Endothelial cell of umbilical vein (primary cell): ENCODE measurements around the gene EDEM1. TPM values are rescaled to one million over a fixed set of nuclear protein-coding genes. Genes with fewer than 3 reads are reported as not detected.

Experiments
- BruUV-seq: library from RNA; stranded (reverse); fragments of 400-500 nt; replicated peaks from 2 replicates; lab custom pipeline; 2021; lab: Mats Ljungman, UMichigan
- CTCF ChIA-PET: fragments of 300-600, 350-600 bp; sonication (Branson Sonifier 250); formaldehyde crosslinking; loops from one replicate; lab custom pipeline; 2021; ENCODE audit warnings: antibody characterized with exemption, inconsistent platforms; lab: Charles Lee
- POLR2A ChIA-PET: fragments of 300-600, 350-600 bp; sonication (Branson Sonifier 250); formaldehyde crosslinking; loops from one replicate; lab custom pipeline; 2021; ENCODE audit warnings: antibody characterized with exemption, inconsistent platforms; lab: Charles Lee
- DNase-seq: peaks from one replicate; pipeline ENCODE4 v3.0.0-alpha.2; 2011; ENCODE audit warnings: low read depth, low spot score
- FAIRE-seq: peaks from 2 replicates; lab custom pipeline; 2011; peaks lifted over from hg19 to GRCh38; lab: Jason Lieb, UNC
- H2AFZ ChIP-seq: 2 replicates; pipeline ENCODE4 v1.6.0; 2012; ENCODE audit warnings: low read depth, low read length, control low read depth, inconsistent platforms
- H3K27ac ChIP-seq: 2 replicates; pipeline ENCODE4 v1.5.1; 2011; ENCODE audit warnings: low read depth, mild to moderate bottlenecking, control low read depth, low read length, moderate library complexity; ENCODE audit not compliant: insufficient read depth
- H3K27me3 ChIP-seq, 2 experiments: 2 replicates each; pipeline versions ENCODE4 v1.6.0 to v1.6.1; 2011; ENCODE audit warnings: low read length in 2 of 2, mixed read lengths in 1 of 2; ENCODE audit not compliant: control insufficient read depth in 2 of 2, insufficient read depth in 2 of 2
- H3K36me3 ChIP-seq, 2 experiments: 2 replicates in 1 of 2; 3 replicates in 1 of 2; pipeline ENCODE4 v1.5.1; 2011; ENCODE audit warnings: low read length in 2 of 2, mild to moderate bottlenecking in 1 of 2, moderate library complexity in 1 of 2; ENCODE audit not compliant: control insufficient read depth in 2 of 2, insufficient read depth in 2 of 2; ENCODE audit errors: extremely low read depth in 1 of 2
- H3K4me1 ChIP-seq: 3 replicates; pipeline ENCODE4 v1.5.1; 2011; ENCODE audit warnings: mild to moderate bottlenecking, low read length; ENCODE audit not compliant: control insufficient read depth, insufficient read depth; ENCODE audit errors: extremely low read depth
- H3K4me2 ChIP-seq: 2 replicates; pipeline ENCODE4 v1.6.1; 2011; ENCODE audit warnings: low read length, control low read depth, mixed read lengths; ENCODE audit not compliant: insufficient read depth
- H3K4me3 ChIP-seq, 3 experiments: fragments of 200-600 bp in 1 of 3; sonication (generic), shearing (Covaris generic) in 1 of 3; replicated peaks in 1 of 3; 2 replicates each; pipeline ENCODE4 v1.5.1; 2011 to 2016; ENCODE audit warnings: control low read depth in 3 of 3, low read length in 3 of 3, mild to moderate bottlenecking in 2 of 3, inconsistent platforms in 1 of 3, low read depth in 1 of 3, moderate library complexity in 1 of 3; ENCODE audit not compliant: insufficient read depth in 1 of 3
- H3K79me2 ChIP-seq: 2 replicates; pipeline ENCODE4 v1.6.0; 2012; ENCODE audit warnings: low read length, inconsistent platforms; ENCODE audit not compliant: control insufficient read depth, insufficient read depth
- H3K9ac ChIP-seq: replicated peaks from 2 replicates; pipeline ENCODE3; 2011; ENCODE audit warnings: low read length, control low read depth; ENCODE audit not compliant: insufficient read depth; ENCODE audit errors: extremely low read depth
- H3K9me1 ChIP-seq: replicated peaks from 3 replicates; pipeline ENCODE4 v1.6.0; 2011; ENCODE audit warnings: mild to moderate bottlenecking, low read length; ENCODE audit not compliant: control insufficient read depth, insufficient read depth; ENCODE audit errors: extremely low read depth
- H3K9me3 ChIP-seq: replicated peaks from 2 replicates; pipeline ENCODE4 v1.5.1; 2012; ENCODE audit warnings: low read length, inconsistent platforms; ENCODE audit not compliant: control insufficient read depth, insufficient read depth
- H4K20me1 ChIP-seq: replicated peaks from 2 replicates; pipeline ENCODE3; 2011; ENCODE audit warnings: mild to moderate bottlenecking, low read length; ENCODE audit not compliant: control insufficient read depth, insufficient read depth; ENCODE audit errors: extremely low read depth
- EZH2 ChIP-seq: IDR thresholded peaks from 2 replicates; pipeline ENCODE4 v1.6.1; 2012; ENCODE audit warnings: borderline replicate concordance, low read depth, mild to moderate bottlenecking, moderate library complexity, low read length, inconsistent platforms; ENCODE audit not compliant: severe bottlenecking
- FOS ChIP-seq: IDR thresholded peaks from 2 replicates; pipeline ENCODE4 v1.6.1; 2011; ENCODE audit warnings: mild to moderate bottlenecking, low read length, moderate library complexity, borderline replicate concordance; ENCODE audit not compliant: insufficient read depth
- GATA2 ChIP-seq: IDR thresholded peaks from 2 replicates; pipeline ENCODE4 v1.7.0; 2011; ENCODE audit warnings: low read depth, mild to moderate bottlenecking, moderate library complexity, mixed read lengths, low read length; ENCODE audit not compliant: insufficient read length, insufficient read depth
- JUN ChIP-seq: IDR thresholded peaks from 2 replicates; pipeline ENCODE4 v1.6.1; 2011; ENCODE audit warnings: borderline replicate concordance, low read depth; ENCODE audit not compliant: insufficient read length, insufficient read depth
- MYC ChIP-seq: IDR thresholded peaks from one replicate; pipeline ENCODE4 v1.6.1; 2011; ENCODE audit warnings: mild to moderate bottlenecking, low read depth, low read length
- POLR2A ChIP-seq: IDR thresholded peaks from 2 replicates; pipeline ENCODE4 v1.6.1; 2012; ENCODE audit warnings: low read depth, mild to moderate bottlenecking, control low read depth, low read length
- POLR2AphosphoS5 ChIP-seq: IDR thresholded peaks from 2 replicates; pipeline ENCODE4 v1.6.1; 2012; ENCODE audit warnings: low read depth, mild to moderate bottlenecking, control low read depth, low read length, moderate library complexity; ENCODE audit not compliant: insufficient read depth
- dilution Hi-C: fragments of 300-500 bp; cut with MboI; formaldehyde crosslinking; loops from one replicate; pipeline ENCODE4 v1.15.0; 2019; ENCODE audit warnings: low sequenced_read_pairs; ENCODE audit not compliant: extremely low pct_ligation_motif_present
- intact Hi-C: fragments of 100-400 bp; cut with micrococcal nuclease; formaldehyde crosslinking; loops from one replicate; pipeline ENCODE4 v1.10.0; 2022
- polyA plus RNA-seq, 4 experiments: library from polyadenylated mRNA; depleted of rRNA in 3 of 4; stranded (reverse) in 3 of 4; unstranded in 1 of 4; fragments of >200 nt; gene quantifications; 2 replicates each; pipeline versions ENCODE4 v1.2.1 to v1.2.3, GENCODE V29; 2011 to 2012; ENCODE audit warnings: missing spikeins in 1 of 4
- total RNA-seq: library from RNA; stranded (reverse); gene quantifications from 2 replicates; pipeline ENCODE4 v1.2.3, GENCODE V29; 2021
- TF ChIP-seq, protein P1 (sequence below): IDR thresholded peaks from 2 replicates; pipeline ENCODE4 v1.6.1; 2011; ENCODE audit not compliant: insufficient read depth, insufficient read length
- TF ChIP-seq, protein P2 (sequence below), 2 donors: IDR thresholded peaks; 1 replicate in 1 of 2; 2 replicates in 1 of 2; pipeline ENCODE4 v1.5.1; 2011; ENCODE audit warnings: low read length in 2 of 2, mild to moderate bottlenecking in 2 of 2, moderate library complexity in 2 of 2, control low read depth in 1 of 2, inconsistent platforms in 1 of 2, low read depth in 1 of 2; ENCODE audit not compliant: insufficient read depth in 1 of 2; ENCODE audit errors: extremely low read depth in 1 of 2

The EDEM1 gene
- total and polyA plus RNA-seq, 2 donors (not counting 3 experiments of a cell fraction or from before 2014, with no cell fraction given) = 19.4 to 61.1 TPM

DNA sequence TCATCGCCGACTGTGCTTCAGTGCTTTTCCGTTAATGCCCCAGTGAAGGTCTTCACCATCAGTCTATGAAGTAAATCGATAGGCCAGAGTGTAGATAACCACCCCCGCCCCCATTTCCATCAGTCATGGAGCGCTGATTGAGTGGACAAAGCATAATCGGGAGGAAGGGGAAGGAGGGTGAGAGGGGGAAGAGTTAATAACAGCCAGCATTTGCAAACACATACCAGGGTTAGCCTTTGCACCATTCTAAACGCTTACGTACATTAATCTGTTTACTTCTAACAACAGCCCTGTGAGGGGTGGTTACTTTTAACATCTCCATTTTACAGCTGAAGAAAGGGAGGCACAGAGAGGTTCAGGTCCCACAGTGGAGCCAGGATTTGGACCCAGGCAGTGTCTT, 26.8 kb downstream of the EDEM1 start:
- no peaks in the 10 kb centered on the region for H3K9me3 ChIP-seq
- no peak for DNase-seq
- POLR2A ChIA-PET = no interaction called here
- no peak for FAIRE-seq
- dilution Hi-C loops = no loop called here
- H3K27ac ChIP-seq = no peak overlapping the region
- H3K36me3 ChIP-seq = peaks cover 32 to 53% of the 10 kb centered on the region in 2 experiments
- intact Hi-C loops = no loop called here
- H3K9me1 ChIP-seq = no peaks in the 10 kb centered on the region
- no peaks in the 10 kb centered on the region for H3K27me3 ChIP-seq
- CTCF ChIA-PET = no interaction called here
- no peak overlapping the region for H2AFZ ChIP-seq
- TF ChIP-seq POLR2AphosphoS5 (no peak), EZH2 (no peak), POLR2A (no peak), JUN (no peak), GATA2 (no peak), MYC (no peak), FOS (no peak)
- TF ChIP-seq, protein P1, sequence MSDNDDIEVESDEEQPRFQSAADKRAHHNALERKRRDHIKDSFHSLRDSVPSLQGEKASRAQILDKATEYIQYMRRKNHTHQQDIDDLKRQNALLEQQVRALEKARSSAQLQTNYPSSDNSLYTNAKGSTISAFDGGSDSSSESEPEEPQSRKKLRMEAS = no peak
- TF ChIP-seq, protein P2, sequence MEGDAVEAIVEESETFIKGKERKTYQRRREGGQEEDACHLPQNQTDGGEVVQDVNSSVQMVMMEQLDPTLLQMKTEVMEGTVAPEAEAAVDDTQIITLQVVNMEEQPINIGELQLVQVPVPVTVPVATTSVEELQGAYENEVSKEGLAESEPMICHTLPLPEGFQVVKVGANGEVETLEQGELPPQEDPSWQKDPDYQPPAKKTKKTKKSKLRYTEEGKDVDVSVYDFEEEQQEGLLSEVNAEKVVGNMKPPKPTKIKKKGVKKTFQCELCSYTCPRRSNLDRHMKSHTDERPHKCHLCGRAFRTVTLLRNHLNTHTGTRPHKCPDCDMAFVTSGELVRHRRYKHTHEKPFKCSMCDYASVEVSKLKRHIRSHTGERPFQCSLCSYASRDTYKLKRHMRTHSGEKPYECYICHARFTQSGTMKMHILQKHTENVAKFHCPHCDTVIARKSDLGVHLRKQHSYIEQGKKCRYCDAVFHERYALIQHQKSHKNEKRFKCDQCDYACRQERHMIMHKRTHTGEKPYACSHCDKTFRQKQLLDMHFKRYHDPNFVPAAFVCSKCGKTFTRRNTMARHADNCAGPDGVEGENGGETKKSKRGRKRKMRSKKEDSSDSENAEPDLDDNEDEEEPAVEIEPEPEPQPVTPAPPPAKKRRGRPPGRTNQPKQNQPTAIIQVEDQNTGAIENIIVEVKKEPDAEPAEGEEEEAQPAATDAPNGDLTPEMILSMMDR (IDR thresholded peaks at IDR 0.05; ENCODE audit: extremely low read depth in 1 of 2, insufficient read depth in 1 of 2, low read depth in 1 of 2, low read length in 2 of 2) = no peak
- no peaks in the 10 kb centered on the region for H3K79me2 ChIP-seq
- BruUV-seq = no TSS peak
- H3K4me2 ChIP-seq = no peak overlapping the region
- peaks cover 2% of the 10 kb centered on the region for H4K20me1 ChIP-seq
- no peaks in the 10 kb centered on the region for H3K4me1 ChIP-seq
- no peak overlapping the region for H3K4me3 ChIP-seq
- no peak overlapping the region for H3K9ac ChIP-seq
